KMS-11 (cell line): ENCODE results near the gene VIL1.

Experiments
- H2AFZ ChIP-seq: fragments of 200-600 bp; sonication (generic); 2 replicates; pipeline ENCODE4 v1.6.1; 2016; ENCODE audit warnings: antibody characterized with exemption, mixed run types, low read depth
- H3K27ac ChIP-seq: fragments of 200-600 bp; sonication (generic); 2 replicates; pipeline ENCODE4 v1.6.1; 2016; ENCODE audit warnings: mild to moderate bottlenecking, mixed run types
- H3K27me3 ChIP-seq: fragments of 200-600 bp; sonication (generic); 2 replicates; pipeline ENCODE4 v1.6.1; 2017; ENCODE audit warnings: mild to moderate bottlenecking, low read depth, mixed run types, moderate library complexity; ENCODE audit not compliant: insufficient read depth
- H3K36me3 ChIP-seq: fragments of 200-600 bp; sonication (generic); 2 replicates; pipeline ENCODE4 v1.6.1; 2017; ENCODE audit warnings: mild to moderate bottlenecking, mixed run types; ENCODE audit not compliant: insufficient read depth
- H3K4me1 ChIP-seq: fragments of 200-600 bp; sonication (generic); 2 replicates; pipeline ENCODE4 v1.6.1; 2016; ENCODE audit warnings: mild to moderate bottlenecking, low read depth, mixed run types; ENCODE audit not compliant: poor library complexity, severe bottlenecking
- H3K4me2 ChIP-seq: fragments of 200-600 bp; sonication (generic); 2 replicates; pipeline ENCODE4 v1.7.0; 2016; ENCODE audit warnings: mild to moderate bottlenecking, mixed run types
- H3K4me3 ChIP-seq: fragments of 200-600 bp; sonication (generic); IDR thresholded peaks from 2 replicates; pipeline ENCODE4 v1.6.1; 2017; ENCODE audit warnings: low read depth, low read length, mixed read lengths; ENCODE audit not compliant: insufficient read depth
- H3K79me2 ChIP-seq: fragments of 200-600 bp; sonication (generic); 2 replicates; pipeline ENCODE4 v1.6.1; 2016; ENCODE audit warnings: low read depth, mixed run types; ENCODE audit not compliant: insufficient read depth
- H3K9ac ChIP-seq: fragments of 200-600 bp; sonication (generic); 2 replicates; pipeline ENCODE4 v1.6.1; 2016; ENCODE audit warnings: mild to moderate bottlenecking, mixed run types
- H4K20me1 ChIP-seq: fragments of 200-600 bp; sonication (generic); 2 replicates; pipeline ENCODE4 v1.6.1; 2016; ENCODE audit warnings: mild to moderate bottlenecking, mixed run types; ENCODE audit not compliant: insufficient read depth
- CTCF ChIP-seq: fragments of 200-600 bp; sonication (generic); conservative IDR thresholded peaks from 2 replicates; pipeline ENCODE4 v1.6.1; 2017; ENCODE audit warnings: low read depth, mild to moderate bottlenecking, antibody characterized with exemption, low read length, moderate library complexity, mixed read lengths

VIL1 gene

GRCh38 chr2:218402911-218403411 lies 16.0 kb upstream of the VIL1 start:
- peaks cover 27% of the 10 kb centered on the region for H3K4me1 ChIP-seq
- H4K20me1 ChIP-seq: no peaks in the 10 kb centered on the region
- H3K27me3 ChIP-seq: no peaks in the 10 kb centered on the region
- no peak for TF ChIP-seq CTCF
- H2AFZ ChIP-seq: no peak overlapping the region
- no peaks in the 10 kb centered on the region for H3K36me3 ChIP-seq
- H3K9ac ChIP-seq: no peak overlapping the region
- no peak overlapping the region for H3K27ac ChIP-seq
- H3K4me2 ChIP-seq: no peak overlapping the region
- H3K79me2 ChIP-seq: peaks cover 17% of the 10 kb centered on the region; the same call in 1 of the 2 replicates
- H3K4me3 ChIP-seq: no peak overlapping the region

- TF ChIP-seq CTCF: no peak
- H3K9ac ChIP-seq: no peak overlapping the region
- no peaks in the 10 kb centered on the region for H4K20me1 ChIP-seq
- H3K36me3 ChIP-seq: no peaks in the 10 kb centered on the region
- peaks cover 33% of the 10 kb centered on the region for H3K4me1 ChIP-seq
- H2AFZ ChIP-seq: no peak overlapping the region
- no peaks in the 10 kb centered on the region for H3K27me3 ChIP-seq
- peaks cover 17% of the 10 kb centered on the region; the same call in 1 of the 2 replicates for H3K79me2 ChIP-seq
- no peak overlapping the region for H3K4me3 ChIP-seq
- H3K4me2 ChIP-seq: no peak overlapping the region
- no peak overlapping the region for H3K27ac ChIP-seq
These were observed 15.1 kb upstream of the VIL1 start for GRCh38 chr2:218403810-218404209.

GRCh38 chr2:218404351-218405085 lies 14.4 kb upstream of the VIL1 start:
- Histone ChIP-seq H3K4me3 (no peak overlapping the region), H3K27ac (no peak overlapping the region), H3K36me3 (no peaks in the 10 kb centered on the region), H3K4me2 (no peak overlapping the region), H3K27me3 (no peaks in the 10 kb centered on the region), H4K20me1 (no peaks in the 10 kb centered on the region), H3K4me1 (peaks cover 33% of the 10 kb centered on the region), H3K9ac (no peak overlapping the region), H3K79me2 (peaks cover 17% of the 10 kb centered on the region; the same call in 1 of the 2 replicates), H2AFZ (no peak overlapping the region)
- no peak for TF ChIP-seq CTCF

GRCh38 chr2:218405086-218405745 lies 13.7 kb upstream of the VIL1 start:
- H3K9ac ChIP-seq: no peak overlapping the region
- H3K4me2 ChIP-seq: peak overlapping the region; percentile 51
- no peak overlapping the region for H2AFZ ChIP-seq
- peaks cover 15% of the 10 kb centered on the region; the same call in 1 of the 2 replicates for H3K79me2 ChIP-seq
- no peaks in the 10 kb centered on the region for H3K36me3 ChIP-seq
- H3K4me1 ChIP-seq: peaks cover 33% of the 10 kb centered on the region
- TF ChIP-seq CTCF: no peak
- H3K27ac ChIP-seq: peak overlapping the region; percentile 15; the same call in 1 of the 2 replicates
- peak overlapping the region; percentile 52 for H3K4me3 ChIP-seq
- no peaks in the 10 kb centered on the region for H3K27me3 ChIP-seq
- H4K20me1 ChIP-seq: no peaks in the 10 kb centered on the region
